ENCODE data around the gene CPXM2.

Gene CPXM2

DNA sequence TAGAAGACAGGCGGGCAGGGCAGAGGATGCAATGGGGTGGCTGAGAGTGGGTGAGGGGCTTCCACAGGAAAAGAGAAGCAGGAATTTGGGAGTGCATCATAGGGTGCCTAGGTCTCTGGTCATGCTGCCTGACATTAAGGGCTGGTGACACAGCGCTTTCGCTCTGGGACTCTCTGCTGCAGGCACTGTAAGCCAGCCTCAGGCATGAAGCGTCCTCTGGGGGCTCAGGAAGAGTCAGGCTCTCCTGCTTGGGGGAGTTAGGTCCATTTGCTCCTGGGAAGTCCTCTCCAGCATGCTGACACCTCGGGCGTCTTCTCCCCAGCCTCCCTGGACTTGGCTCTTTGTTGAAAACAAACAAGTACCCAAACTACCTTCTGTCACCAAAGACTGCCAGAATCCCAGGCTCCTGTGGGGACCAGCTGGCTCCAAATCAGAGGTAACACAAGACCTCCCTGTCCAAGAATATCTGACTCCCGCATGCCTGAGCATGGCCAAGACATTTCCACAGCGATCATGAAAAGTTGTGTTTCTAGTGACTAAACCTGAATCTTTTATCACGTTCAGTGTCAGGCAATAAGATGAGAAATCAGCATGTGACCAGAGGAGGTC lies 170.1 kb downstream of the CPXM2 start:
- Histone ChIP-seq H3K36me3 (ENCODE audit: insufficient read depth, low read length) (no peaks in the 10 kb centered on the region), H3K27me3 (ENCODE audit: control insufficient read depth in 1 of 2, insufficient read depth in 2 of 2, low read length in 2 of 2) (no peaks in the 10 kb centered on the region), H3K27ac (ENCODE audit: low read depth, low read length) (no peak overlapping the region), H3K9ac (ENCODE audit: low read length) (no peak overlapping the region), H3K9me3 (ENCODE audit: low read length) (no peaks in the 10 kb centered on the region), H3K4me1 (ENCODE audit: insufficient read depth, low read length) (no peaks in the 10 kb centered on the region), H3K4me3 (ENCODE audit: low read depth in 1 of 2, low read length in 2 of 2) (no peak overlapping the region)

- Histone ChIP-seq H3K27ac (ENCODE audit: low read depth, low read length) (no peak overlapping the region), H3K4me1 (ENCODE audit: insufficient read depth, low read length) (no peaks in the 10 kb centered on the region), H3K36me3 (ENCODE audit: insufficient read depth, low read length) (no peaks in the 10 kb centered on the region), H3K27me3 (ENCODE audit: control insufficient read depth in 1 of 2, insufficient read depth in 2 of 2, low read length in 2 of 2) (no peaks in the 10 kb centered on the region), H3K9ac (ENCODE audit: low read length) (no peak overlapping the region), H3K9me3 (ENCODE audit: low read length) (no peaks in the 10 kb centered on the region), H3K4me3 (ENCODE audit: low read depth in 1 of 2, low read length in 2 of 2) (no peak overlapping the region)
Observed at GRCh38 chr10:123720536-123720935, 171.1 kb downstream of the CPXM2 start.

DNA sequence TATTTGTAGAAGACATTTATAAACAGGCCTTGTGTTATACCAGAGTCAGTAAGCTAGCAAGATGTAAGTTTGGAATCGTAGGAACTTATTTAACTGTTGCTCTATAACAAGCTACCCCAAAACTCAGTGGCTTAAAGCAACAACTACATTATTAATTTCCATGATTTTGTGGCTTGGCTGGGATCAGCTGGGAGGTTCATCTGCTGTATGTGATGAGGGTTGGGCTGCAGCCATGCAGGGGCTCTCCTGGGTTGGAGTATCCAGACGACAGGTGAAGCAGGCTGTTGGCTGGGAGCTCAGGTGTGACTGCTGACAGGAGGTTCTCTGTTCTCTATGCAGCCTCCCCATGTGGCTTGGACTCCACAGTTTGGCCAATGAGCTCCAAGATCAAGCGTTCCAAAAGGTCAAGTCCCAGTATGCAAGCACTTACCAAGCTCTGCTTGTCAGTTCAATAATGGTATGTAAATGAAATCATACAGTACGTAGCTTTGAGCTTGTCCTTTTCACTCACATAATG lies 173.0 kb downstream of the CPXM2 start:
- H3K4me3 ChIP-seq (ENCODE audit: low read depth in 1 of 2, low read length in 2 of 2) = no peak overlapping the region
- H3K27ac ChIP-seq (ENCODE audit: low read depth, low read length) = no peak overlapping the region
- H3K9me3 ChIP-seq (ENCODE audit: low read length) = no peaks in the 10 kb centered on the region
- H3K4me1 ChIP-seq (ENCODE audit: insufficient read depth, low read length) = no peaks in the 10 kb centered on the region
- no peaks in the 10 kb centered on the region for H3K36me3 ChIP-seq (ENCODE audit: insufficient read depth, low read length)
- no peaks in the 10 kb centered on the region for H3K27me3 ChIP-seq (ENCODE audit: control insufficient read depth in 1 of 2, insufficient read depth in 2 of 2, low read length in 2 of 2)
- H3K9ac ChIP-seq (ENCODE audit: low read length) = no peak overlapping the region

GRCh38 chr10:123717336-123717735 lies 174.3 kb downstream of the CPXM2 start:
- Histone ChIP-seq H3K36me3 (ENCODE audit: insufficient read depth, low read length) (no peaks in the 10 kb centered on the region), H3K4me3 (ENCODE audit: low read depth in 1 of 2, low read length in 2 of 2) (no peak overlapping the region), H3K4me1 (ENCODE audit: insufficient read depth, low read length) (no peaks in the 10 kb centered on the region), H3K27me3 (ENCODE audit: control insufficient read depth in 1 of 2, insufficient read depth in 2 of 2, low read length in 2 of 2) (no peaks in the 10 kb centered on the region), H3K9ac (ENCODE audit: low read length) (no peak overlapping the region), H3K27ac (ENCODE audit: low read depth, low read length) (no peak overlapping the region), H3K9me3 (ENCODE audit: low read length) (no peaks in the 10 kb centered on the region)

DNA sequence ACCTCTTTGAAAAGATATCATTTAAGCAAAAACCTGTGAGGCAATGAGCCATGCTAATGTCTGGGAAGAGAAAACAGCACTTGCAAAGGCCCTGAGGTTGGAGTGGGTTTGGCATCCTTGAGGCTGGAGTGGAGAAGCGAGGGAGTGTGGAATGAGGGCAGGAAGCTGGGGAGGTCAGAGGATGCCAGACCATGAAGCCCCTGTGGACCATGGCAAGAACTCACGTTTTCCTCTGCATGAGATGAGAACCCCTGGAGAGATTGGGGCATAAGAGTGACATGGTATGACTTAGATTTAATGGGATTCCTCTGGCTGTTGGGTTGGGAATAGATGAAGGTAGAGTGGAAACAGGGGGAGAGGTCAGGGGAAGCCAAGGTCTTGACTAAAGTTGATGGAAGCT lies 176.1 kb downstream of the CPXM2 start:
- Histone ChIP-seq H3K36me3 (ENCODE audit: insufficient read depth, low read length) (no peaks in the 10 kb centered on the region), H3K27me3 (ENCODE audit: control insufficient read depth in 1 of 2, insufficient read depth in 2 of 2, low read length in 2 of 2) (no peaks in the 10 kb centered on the region), H3K4me3 (ENCODE audit: low read depth in 1 of 2, low read length in 2 of 2) (no peak overlapping the region)

GRCh38 chr10:123706236-123706635 lies 185.4 kb downstream of the CPXM2 start:
- no peak overlapping the region for H3K9ac ChIP-seq (ENCODE audit: low read length)
- no peak overlapping the region for H3K27ac ChIP-seq (ENCODE audit: low read depth, low read length)
- H3K4me1 ChIP-seq (ENCODE audit: insufficient read depth, low read length) = no peaks in the 10 kb centered on the region
- no peaks in the 10 kb centered on the region for H3K36me3 ChIP-seq (ENCODE audit: insufficient read depth, low read length)
- no peaks in the 10 kb centered on the region for H3K9me3 ChIP-seq (ENCODE audit: low read length)
- H3K4me3 ChIP-seq (ENCODE audit: low read depth in 1 of 2, low read length in 2 of 2) = no peak overlapping the region
- no peaks in the 10 kb centered on the region for H3K27me3 ChIP-seq (ENCODE audit: control insufficient read depth in 1 of 2, insufficient read depth in 2 of 2, low read length in 2 of 2)

More for the DNA sequence above, 176.1 kb downstream of the CPXM2 start:
- Histone ChIP-seq H3K9me3 (ENCODE audit: low read length) (no peaks in the 10 kb centered on the region), H3K9ac (ENCODE audit: low read length) (no peak overlapping the region), H3K4me1 (ENCODE audit: insufficient read depth, low read length) (no peaks in the 10 kb centered on the region), H3K27ac (ENCODE audit: low read depth, low read length) (no peak overlapping the region)

DNA sequence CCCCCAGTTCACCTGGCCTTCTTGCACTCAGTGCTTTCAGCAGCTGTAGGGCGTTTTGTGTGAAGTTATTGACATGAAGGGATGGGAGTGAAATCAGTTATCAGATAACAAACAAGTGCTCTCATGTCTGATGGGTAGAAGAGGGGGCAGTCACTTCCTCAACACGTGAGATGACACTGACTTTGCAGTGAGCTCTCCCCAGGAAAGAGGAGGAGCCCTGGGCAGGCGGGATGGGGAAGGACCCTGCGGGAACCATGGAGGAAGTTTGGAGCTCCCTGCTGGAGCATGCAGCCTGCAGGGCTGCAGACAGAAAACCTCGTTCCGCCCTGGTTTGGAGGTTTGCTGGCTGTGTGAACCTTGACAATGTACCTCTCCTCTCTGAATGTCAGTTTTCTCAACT lies 186.8 kb downstream of the CPXM2 start:
- Histone ChIP-seq H3K27me3 (ENCODE audit: control insufficient read depth in 1 of 2, insufficient read depth in 2 of 2, low read length in 2 of 2) (no peaks in the 10 kb centered on the region), H3K4me3 (ENCODE audit: low read depth in 1 of 2, low read length in 2 of 2) (no peak overlapping the region), H3K4me1 (ENCODE audit: insufficient read depth, low read length) (no peaks in the 10 kb centered on the region), H3K36me3 (ENCODE audit: insufficient read depth, low read length) (no peaks in the 10 kb centered on the region), H3K9ac (ENCODE audit: low read length) (no peak overlapping the region), H3K9me3 (ENCODE audit: low read length) (no peaks in the 10 kb centered on the region), H3K27ac (ENCODE audit: low read depth, low read length) (no peak overlapping the region)

DNA sequence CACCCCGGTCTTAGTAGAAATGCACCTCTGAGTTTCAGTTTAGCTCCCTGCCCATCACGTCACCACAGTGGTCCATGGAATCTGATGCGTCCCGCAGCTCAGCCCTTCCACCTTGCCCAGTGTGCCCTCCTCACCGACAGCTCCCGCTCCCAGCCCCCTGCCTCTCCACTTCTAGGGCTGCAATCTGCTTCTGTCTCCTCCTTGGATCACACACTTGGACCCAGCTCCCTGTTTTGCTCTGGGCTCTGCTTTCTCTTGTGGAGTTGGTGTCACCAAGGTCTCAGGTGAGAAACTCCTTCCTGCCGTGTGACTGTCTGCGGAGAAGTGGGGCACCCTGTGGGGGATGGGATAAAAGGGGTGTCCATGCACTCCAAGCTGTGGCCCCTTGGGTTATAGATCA lies 187.5 kb downstream of the CPXM2 start:
- no peaks in the 10 kb centered on the region for H3K36me3 ChIP-seq (ENCODE audit: insufficient read depth, low read length)
- H3K4me1 ChIP-seq (ENCODE audit: insufficient read depth, low read length) = no peaks in the 10 kb centered on the region
- no peak overlapping the region for H3K4me3 ChIP-seq (ENCODE audit: low read depth in 1 of 2, low read length in 2 of 2)
- no peak overlapping the region for H3K9ac ChIP-seq (ENCODE audit: low read length)
- no peaks in the 10 kb centered on the region for H3K27me3 ChIP-seq (ENCODE audit: control insufficient read depth in 1 of 2, insufficient read depth in 2 of 2, low read length in 2 of 2)
- no peak overlapping the region for H3K27ac ChIP-seq (ENCODE audit: low read depth, low read length)
- no peaks in the 10 kb centered on the region for H3K9me3 ChIP-seq (ENCODE audit: low read length)

- Histone ChIP-seq H3K4me3 (ENCODE audit: low read depth in 1 of 2, low read length in 2 of 2) (no peak overlapping the region), H3K27me3 (ENCODE audit: control insufficient read depth in 1 of 2, insufficient read depth in 2 of 2, low read length in 2 of 2) (no peaks in the 10 kb centered on the region), H3K4me1 (ENCODE audit: insufficient read depth, low read length) (no peaks in the 10 kb centered on the region), H3K27ac (ENCODE audit: low read depth, low read length) (no peak overlapping the region), H3K9ac (ENCODE audit: low read length) (no peak overlapping the region), H3K36me3 (ENCODE audit: insufficient read depth, low read length) (no peaks in the 10 kb centered on the region), H3K9me3 (ENCODE audit: low read length) (no peaks in the 10 kb centered on the region)
Observed at GRCh38 chr10:123703195-123703790, 188.3 kb downstream of the CPXM2 start.
